Measurements from ENCODE around the gene SORL1.

DNA sequence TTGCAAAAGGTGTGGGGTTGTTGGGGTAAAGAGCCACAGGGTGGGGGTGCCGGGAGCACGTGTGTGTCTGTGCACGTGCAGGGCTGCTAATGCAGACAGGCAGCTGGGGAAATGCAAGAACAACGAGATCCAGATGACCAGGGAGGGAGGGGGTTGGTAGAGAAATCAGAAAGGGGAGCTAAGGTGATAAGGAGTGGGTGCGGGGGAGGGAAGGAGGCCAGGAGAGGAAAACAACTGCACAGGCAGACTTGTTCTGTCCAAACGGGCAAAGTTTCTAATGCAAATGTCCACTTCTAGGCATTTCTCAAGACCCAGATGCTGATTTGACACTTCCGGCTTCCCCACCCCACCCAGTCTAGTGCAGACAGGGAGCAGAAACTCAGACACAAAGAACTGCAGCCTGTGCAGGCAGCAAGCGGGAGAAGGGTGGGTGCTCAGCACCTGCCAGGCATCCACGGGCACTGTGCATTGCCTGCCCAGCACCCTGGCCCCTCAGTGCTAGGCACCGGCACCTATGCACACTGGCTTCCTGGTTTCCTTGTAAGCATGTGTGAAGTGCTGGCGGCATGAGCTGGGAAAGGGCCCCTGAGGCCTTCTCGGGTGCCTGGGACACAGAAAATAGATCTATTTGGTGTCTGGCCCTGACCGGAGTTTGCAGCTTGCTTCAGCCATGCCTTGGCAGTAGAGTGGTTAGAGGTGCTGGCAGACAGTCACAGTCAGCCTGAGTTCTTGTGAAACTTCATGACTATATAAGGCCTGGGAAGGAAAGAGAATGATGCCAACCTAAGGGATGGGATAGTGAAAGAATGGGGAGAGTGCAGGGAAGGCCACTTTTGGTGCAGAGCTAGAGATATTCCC, 220.7 kb downstream of the SORL1 start:
- TF ChIP-seq, protein P1, sequence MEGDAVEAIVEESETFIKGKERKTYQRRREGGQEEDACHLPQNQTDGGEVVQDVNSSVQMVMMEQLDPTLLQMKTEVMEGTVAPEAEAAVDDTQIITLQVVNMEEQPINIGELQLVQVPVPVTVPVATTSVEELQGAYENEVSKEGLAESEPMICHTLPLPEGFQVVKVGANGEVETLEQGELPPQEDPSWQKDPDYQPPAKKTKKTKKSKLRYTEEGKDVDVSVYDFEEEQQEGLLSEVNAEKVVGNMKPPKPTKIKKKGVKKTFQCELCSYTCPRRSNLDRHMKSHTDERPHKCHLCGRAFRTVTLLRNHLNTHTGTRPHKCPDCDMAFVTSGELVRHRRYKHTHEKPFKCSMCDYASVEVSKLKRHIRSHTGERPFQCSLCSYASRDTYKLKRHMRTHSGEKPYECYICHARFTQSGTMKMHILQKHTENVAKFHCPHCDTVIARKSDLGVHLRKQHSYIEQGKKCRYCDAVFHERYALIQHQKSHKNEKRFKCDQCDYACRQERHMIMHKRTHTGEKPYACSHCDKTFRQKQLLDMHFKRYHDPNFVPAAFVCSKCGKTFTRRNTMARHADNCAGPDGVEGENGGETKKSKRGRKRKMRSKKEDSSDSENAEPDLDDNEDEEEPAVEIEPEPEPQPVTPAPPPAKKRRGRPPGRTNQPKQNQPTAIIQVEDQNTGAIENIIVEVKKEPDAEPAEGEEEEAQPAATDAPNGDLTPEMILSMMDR (conservative IDR thresholded peaks at IDR 0.05; ENCODE audit: low read length): no peak
- TF ChIP-seq EZH2phosphoT487 (IDR thresholded peaks at IDR 0.05; ENCODE audit: borderline replicate concordance): no peak

All from Loucy (cell line).